OCI-LY3 (cell line): ENCODE results near the gene PATJ.

ENCODE experiments used
- H2AFZ ChIP-seq: fragments of 200-600, 300-600 bp; shearing (Covaris generic); 2 replicates; pipeline ENCODE4 v1.6.0; 2014; ENCODE audit warnings: antibody characterized with exemption, low read depth, low read length
- H3K27ac ChIP-seq: fragments of 200-600, 300-600 bp; sonication (generic); 2 replicates; pipeline ENCODE4 v1.5.1; 2014; ENCODE audit warnings: mild to moderate bottlenecking, low read length, moderate library complexity, mixed read lengths
- H3K27me3 ChIP-seq: fragments of 200-600, 300-600 bp; sonication (generic); 2 replicates; pipeline ENCODE4 v1.6.1; 2014; ENCODE audit warnings: low read depth, low read length, mixed read lengths
- H3K36me3 ChIP-seq: fragments of 200-600, 300-600 bp; sonication (generic); replicated peaks from 2 replicates; pipeline ENCODE3; 2014; ENCODE audit warnings: low read depth, low read length, mixed read lengths
- H3K4me1 ChIP-seq: fragments of 300-600, 200-600 bp; sonication (generic); 2 replicates; pipeline ENCODE4 v1.6.1; 2014; ENCODE audit warnings: low read length, mixed read lengths
- H3K4me2 ChIP-seq: fragments of 200-600, 300-600 bp; sonication (generic); 2 replicates; pipeline ENCODE4 v1.6.1; 2014; ENCODE audit warnings: low read length, mixed read lengths
- H3K4me3 ChIP-seq: fragments of 300-600, 200-600 bp; sonication (generic); 2 replicates; pipeline ENCODE4 v1.5.1; 2014; ENCODE audit warnings: antibody characterized with exemption, mild to moderate bottlenecking, low read length, moderate library complexity
- H3K79me2 ChIP-seq: fragments of 300-600, 200-600 bp; shearing (Covaris generic); 2 replicates; pipeline ENCODE4 v1.6.1; 2014; ENCODE audit warnings: mild to moderate bottlenecking, low read length, mixed read lengths
- H3K9ac ChIP-seq: fragments of 300-600, 200-600 bp; shearing (Covaris generic); 2 replicates; pipeline ENCODE4 v1.6.0; 2014; ENCODE audit warnings: mild to moderate bottlenecking, low read length, moderate library complexity
- H3K9me3 ChIP-seq: fragments of 200-600, 300-600 bp; shearing (Covaris generic); 2 replicates; pipeline ENCODE4 v1.6.1; 2014; ENCODE audit warnings: low read length, mixed read lengths; ENCODE audit not compliant: insufficient read depth
- H4K20me1 ChIP-seq: fragments of 200-600, 300-600 bp; sonication (generic); 2 replicates; pipeline ENCODE4 v1.6.1; 2016; ENCODE audit warnings: low read length, mixed read lengths; ENCODE audit not compliant: insufficient read depth
- CTCF ChIP-seq: fragments of 200-600, 300-600 bp; sonication (generic); IDR thresholded peaks from 2 replicates; pipeline ENCODE4 v1.5.1; 2014; ENCODE audit warnings: antibody characterized with exemption, low read length, low read depth
- EZH2phosphoT487 ChIP-seq: fragments of 200-600 bp; shearing (Covaris generic); IDR thresholded peaks from 2 replicates; pipeline ENCODE4 v1.6.1; 2018; ENCODE audit warnings: antibody characterized with exemption, mixed run types, low read depth

The PATJ gene

GRCh38 chr1:61978796-61979195 is 236.5 kb downstream of the PATJ start:
- Histone ChIP-seq H3K9me3 (no peaks in the 10 kb centered on the region), H3K4me3 (no peak overlapping the region), H3K4me2 (no peak overlapping the region), H3K79me2 (no peaks in the 10 kb centered on the region), H4K20me1 (no peaks in the 10 kb centered on the region), H3K27ac (no peak overlapping the region), H3K4me1 (no peaks in the 10 kb centered on the region), H3K36me3 (no peaks in the 10 kb centered on the region), H3K9ac (no peak overlapping the region), H3K27me3 (no peaks in the 10 kb centered on the region), H2AFZ (no peak overlapping the region)
- TF ChIP-seq CTCF (no peak), EZH2phosphoT487 (no peak)

GRCh38 chr1:61979729-61980128 is 237.4 kb downstream of the PATJ start:
- H3K4me2 ChIP-seq: no peak overlapping the region
- H3K36me3 ChIP-seq: no peaks in the 10 kb centered on the region
- H2AFZ ChIP-seq: no peak overlapping the region
- no peaks in the 10 kb centered on the region for H3K9me3 ChIP-seq
- H4K20me1 ChIP-seq: no peaks in the 10 kb centered on the region
- no peak for TF ChIP-seq CTCF
- no peak for TF ChIP-seq EZH2phosphoT487
- H3K9ac ChIP-seq: no peak overlapping the region
- H3K4me3 ChIP-seq: no peak overlapping the region
- H3K4me1 ChIP-seq: no peaks in the 10 kb centered on the region
- no peaks in the 10 kb centered on the region for H3K79me2 ChIP-seq
- no peaks in the 10 kb centered on the region for H3K27me3 ChIP-seq
- no peak overlapping the region for H3K27ac ChIP-seq

GRCh38 chr1:61980561-61980960 is 238.3 kb downstream of the PATJ start:
- Histone ChIP-seq H3K27ac (no peak overlapping the region), H3K4me2 (no peak overlapping the region), H3K4me1 (no peaks in the 10 kb centered on the region), H4K20me1 (no peaks in the 10 kb centered on the region), H2AFZ (no peak overlapping the region), H3K79me2 (no peaks in the 10 kb centered on the region), H3K9ac (no peak overlapping the region), H3K36me3 (no peaks in the 10 kb centered on the region), H3K9me3 (no peaks in the 10 kb centered on the region), H3K4me3 (no peak overlapping the region), H3K27me3 (no peaks in the 10 kb centered on the region)
- TF ChIP-seq EZH2phosphoT487 (no peak), CTCF (no peak)

- Histone ChIP-seq H4K20me1 (no peaks in the 10 kb centered on the region), H3K36me3 (no peaks in the 10 kb centered on the region), H3K4me2 (no peak overlapping the region), H3K9me3 (no peaks in the 10 kb centered on the region), H3K27ac (no peak overlapping the region), H2AFZ (no peak overlapping the region), H3K27me3 (no peaks in the 10 kb centered on the region), H3K9ac (no peak overlapping the region), H3K4me1 (no peaks in the 10 kb centered on the region), H3K79me2 (no peaks in the 10 kb centered on the region), H3K4me3 (no peak overlapping the region)
- TF ChIP-seq EZH2phosphoT487: no peak
- TF ChIP-seq CTCF: no peak
Observed at GRCh38 chr1:61981870-61982660, 239.8 kb downstream of the PATJ start.
